NCI-H146 treated with DMSO at 0.1 percent for 48 hours (cell line): ENCODE data around the gene NPIPA2.
"Not testable (repeated sequence)": the region's sequence is repeated elsewhere in the genome, so short reads cannot be mapped to it uniquely, and the experiment has no call there.

Source experiments
- DNase-seq: peaks from one replicate; lab custom pipeline; 2025; ENCODE audit not compliant: unreplicated experiment; lab: John Stamatoyannopoulos, UW

Gene NPIPA2

GRCh38 chr16:14742273-14743128 lies at the start of gene NPIPA2:
Gene NPIPA2 (plus strand): TSS chr16:14742533. CDS start chr16:14748066, 5,533 bp downstream.
- DNase-seq, result not testable (repeated sequence)

- DNase-seq, result not testable (repeated sequence)
These were observed 48.2 kb upstream of the NPIPA2 start, which contains the start of gene PLA2G10 for GRCh38 chr16:14694129-14694528. Gene PLA2G10 (minus strand): TSS chr16:14694308. CDS start chr16:14694229, 79 bp downstream.

GRCh38 chr16:14701859-14702258 lies 40.5 kb upstream of the NPIPA2 start:
- DNase-seq, result not testable (repeated sequence)

GRCh38 chr16:14702672-14703071 lies 39.7 kb upstream of the NPIPA2 start:
- DNase-seq, result not testable (repeated sequence)

GRCh38 chr16:14703156-14704011 lies 38.9 kb upstream of the NPIPA2 start, which contains the start of gene NPIPA3:
Gene NPIPA3 (plus strand): TSS chr16:14703411. CDS start chr16:14708944, 5,533 bp downstream.
- not testable (repeated sequence) for DNase-seq

- DNase-seq, result not testable (repeated sequence)
These were observed 9.1 kb upstream of the NPIPA2 start for GRCh38 chr16:14733233-14733632.

- not testable (repeated sequence) for DNase-seq
These were observed 1.4 kb upstream of the NPIPA2 start for GRCh38 chr16:14740832-14741385.

- DNase-seq, result not testable (repeated sequence)
These were observed 539 bp upstream of the NPIPA2 start for GRCh38 chr16:14741794-14742193.

- not testable (repeated sequence) for DNase-seq
These were observed 31.3 kb downstream of the NPIPA2 start for GRCh38 chr16:14773654-14774053.

- not testable (repeated sequence) for DNase-seq
These were observed 33.3 kb downstream of the NPIPA2 start for GRCh38 chr16:14775624-14776023.

GRCh38 chr16:14776763-14777162 lies 34.4 kb downstream of the NPIPA2 start:
- not testable (repeated sequence) for DNase-seq

GRCh38 chr16:14779368-14779877 lies 37.1 kb downstream of the NPIPA2 start:
- not testable (repeated sequence) for DNase-seq

GRCh38 chr16:14786180-14786579 lies 43.8 kb downstream of the NPIPA2 start:
- DNase-seq, result not testable (repeated sequence)

- DNase-seq, result not testable (repeated sequence)
These were observed 47.2 kb downstream of the NPIPA2 start for GRCh38 chr16:14789577-14789976.

- DNase-seq, result not testable (repeated sequence)
These were observed 48.1 kb downstream of the NPIPA2 start for GRCh38 chr16:14790320-14790956.

- not testable (repeated sequence) for DNase-seq
These were observed 50.6 kb downstream of the NPIPA2 start for GRCh38 chr16:14792914-14793313.

- DNase-seq, result not testable (repeated sequence)
These were observed 55.2 kb downstream of the NPIPA2 start for GRCh38 chr16:14797558-14797957.

GRCh38 chr16:14803577-14803976 lies 61.2 kb downstream of the NPIPA2 start:
- DNase-seq, result not testable (repeated sequence)

- DNase-seq, result not testable (repeated sequence)
These were observed 64.9 kb downstream of the NPIPA2 start for GRCh38 chr16:14807184-14807678.

GRCh38 chr16:14813890-14814289 lies 71.6 kb downstream of the NPIPA2 start:
- not testable (repeated sequence) for DNase-seq
